NCI-H82 treated with DMSO at 0.1 percent for 48 hours (cell line): ENCODE data around the gene PLD1.

ENCODE experiments used
- DNase-seq: peaks from one replicate; lab custom pipeline; 2025; ENCODE audit not compliant: unreplicated experiment; lab: John Stamatoyannopoulos, UW

PLD1 gene

GRCh38 chr3:171772427-171773056, 37.7 kb downstream of the PLD1 start:
- DNase-seq: peak; percentile 49

GRCh38 chr3:171770689-171771620, 39.3 kb downstream of the PLD1 start:
- peak; percentile 61 for DNase-seq

GRCh38 chr3:171769461-171769860, 40.8 kb downstream of the PLD1 start:
- DNase-seq: no peak

GRCh38 chr3:171768986-171769385, 41.3 kb downstream of the PLD1 start:
- DNase-seq: no peak

- no peak for DNase-seq
Measured at GRCh38 chr3:171768281-171768900, 41.9 kb downstream of the PLD1 start.

- DNase-seq: no peak
Measured at GRCh38 chr3:171765511-171765887, 44.8 kb downstream of the PLD1 start.

GRCh38 chr3:171763392-171763791, 46.9 kb downstream of the PLD1 start:
- no peak for DNase-seq

GRCh38 chr3:171760477-171760876, 49.8 kb downstream of the PLD1 start:
- no peak for DNase-seq

GRCh38 chr3:171758109-171758508, 52.2 kb downstream of the PLD1 start:
- no peak for DNase-seq

- no peak for DNase-seq
Measured at GRCh38 chr3:171757361-171758034, 52.8 kb downstream of the PLD1 start.

- no peak for DNase-seq
Measured at GRCh38 chr3:171755656-171756055, 54.6 kb downstream of the PLD1 start.

GRCh38 chr3:171755015-171755589, 55.2 kb downstream of the PLD1 start:
- DNase-seq: no peak

- no peak for DNase-seq
Measured at GRCh38 chr3:171753665-171754408, 56.4 kb downstream of the PLD1 start.

GRCh38 chr3:171753025-171753472, 57.2 kb downstream of the PLD1 start:
- no peak for DNase-seq

- no peak for DNase-seq
Measured at GRCh38 chr3:171752329-171752728, 58.0 kb downstream of the PLD1 start.

GRCh38 chr3:171749124-171749523, 61.2 kb downstream of the PLD1 start:
- DNase-seq: no peak

GRCh38 chr3:171748064-171748924, 62.0 kb downstream of the PLD1 start:
- no peak for DNase-seq

GRCh38 chr3:171747223-171747920, 62.9 kb downstream of the PLD1 start:
- no peak for DNase-seq
